Measurements from ENCODE around the gene COX14.

Gene COX14

GRCh38 chr12:50166799-50167048 lies 54.7 kb downstream of the COX14 start:
- DNase-seq: no peak

GRCh38 chr12:50167049-50167828 lies 55.2 kb downstream of the COX14 start, which contains the start of gene CERS5:
TSS of gene CERS5 (minus strand) at chr12:50167369. CDS start at chr12:50167297, 72 bp downstream.
- DNase-seq: peak; percentile 98

Data from CD4-positive, alpha-beta T cell treated with Interferon alpha-2 for 1 hour (primary cell).